SK-N-SH treated with all-trans-retinoic acid at 6 μM for 48 hours (cell line): ENCODE results near the gene TMEFF2.

Source experiments
- ATAC-seq: fragments of 200-7000 bp; cut with Tn5 transposase; 3 replicates; pipeline ENCODE4 v1.9.1; 2020; ENCODE audit warnings: mild to moderate bottlenecking, moderate library complexity
- ARNTL ChIP-seq: fragments of 450-650 bp; formaldehyde crosslinking; IDR thresholded peaks from 2 replicates; pipeline ENCODE4 v1.5.0; 2020; ENCODE audit warnings: low read depth, mild to moderate bottlenecking, moderate library complexity, borderline replicate concordance
- BACH2 ChIP-seq: fragments of 250-450 bp; sonication (Bioruptor Pico); IDR thresholded peaks from 2 replicates; pipeline ENCODE4 v1.9.0; 2021; ENCODE audit warnings: mild to moderate bottlenecking, borderline replicate concordance
- ESRRG ChIP-seq: fragments of 250-450 bp; sonication (Bioruptor Pico); IDR thresholded peaks from 2 replicates; pipeline ENCODE4 v1.6.1; 2021; ENCODE audit warnings: mild to moderate bottlenecking
- GLIS3 ChIP-seq: fragments of 250-450 bp; sonication (Bioruptor Pico); IDR thresholded peaks from 2 replicates; pipeline ENCODE4 v1.5.0; 2020; ENCODE audit warnings: mild to moderate bottlenecking, moderate library complexity
- ISL1 ChIP-seq: fragments of 250-450 bp; sonication (Bioruptor Pico); IDR thresholded peaks from 2 replicates; pipeline ENCODE4 v2.1.2; 2022; ENCODE audit warnings: mild to moderate bottlenecking, moderate library complexity
- OSR1 ChIP-seq: fragments of 250-450 bp; sonication (Bioruptor Pico); IDR thresholded peaks from 2 replicates; pipeline ENCODE4 v1.8.0; 2022; ENCODE audit warnings: moderate library complexity, mild to moderate bottlenecking, inconsistent platforms
- PPARA ChIP-seq: fragments of 250-450 bp; sonication (Bioruptor Pico); IDR thresholded peaks from 2 replicates; pipeline ENCODE4 v1.5.0; 2020; ENCODE audit warnings: mild to moderate bottlenecking, borderline replicate concordance
- RARB ChIP-seq: fragments of 250-450 bp; sonication (Bioruptor Pico); IDR thresholded peaks from 2 replicates; pipeline ENCODE4 v1.8.0; 2021; ENCODE audit warnings: mild to moderate bottlenecking, moderate library complexity
- SNAI2 ChIP-seq: fragments of 250-450 bp; sonication (Bioruptor Pico); IDR thresholded peaks from 2 replicates; pipeline ENCODE4 v1.5.0; 2020; ENCODE audit warnings: mild to moderate bottlenecking, moderate library complexity
- TCF4 ChIP-seq: fragments of 250-450 bp; sonication (Bioruptor Pico); IDR thresholded peaks from 2 replicates; pipeline ENCODE4 v1.8.0; 2021; ENCODE audit warnings: mild to moderate bottlenecking, moderate library complexity, borderline replicate concordance
- ZC3H10 ChIP-seq: fragments of 250-450 bp; sonication (Bioruptor Pico); IDR thresholded peaks from 2 replicates; pipeline ENCODE4 v1.5.1; 2021; ENCODE audit warnings: mild to moderate bottlenecking, moderate library complexity
- ZFP3 ChIP-seq: fragments of 250-450 bp; sonication (Bioruptor Pico); IDR thresholded peaks from 2 replicates; pipeline ENCODE4 v1.5.0; 2020; ENCODE audit warnings: mild to moderate bottlenecking, moderate library complexity
- ZFP30 ChIP-seq: fragments of 450-650 bp; formaldehyde crosslinking; IDR thresholded peaks from 2 replicates; pipeline ENCODE4 v1.5.0; 2022; ENCODE audit warnings: mild to moderate bottlenecking, moderate library complexity
- ZNF565 ChIP-seq: fragments of 450-650 bp; formaldehyde crosslinking; conservative IDR thresholded peaks from 2 replicates; pipeline ENCODE4 v1.5.0; 2020; ENCODE audit warnings: low read depth, mild to moderate bottlenecking, moderate library complexity
- ZNF70 ChIP-seq: fragments of 450-650 bp; formaldehyde crosslinking; IDR thresholded peaks from 2 replicates; pipeline ENCODE4 v1.5.0; 2020; ENCODE audit warnings: mild to moderate bottlenecking, moderate library complexity
- ZNF8 ChIP-seq: fragments of 450-650 bp; formaldehyde crosslinking; IDR thresholded peaks from 2 replicates; pipeline ENCODE4 v1.5.0; 2020; ENCODE audit warnings: mild to moderate bottlenecking, moderate library complexity
- TF ChIP-seq, protein P1 (sequence below): fragments of 250-450 bp; sonication (Bioruptor Pico); IDR thresholded peaks from 2 replicates; pipeline ENCODE4 v1.5.1; 2020; ENCODE audit warnings: low read depth, mild to moderate bottlenecking, moderate library complexity
- TF ChIP-seq, protein P2 (sequence below): fragments of 250-450 bp; sonication (Bioruptor Pico); IDR thresholded peaks from 2 replicates; pipeline ENCODE4 v1.5.0; 2020; ENCODE audit warnings: mild to moderate bottlenecking, moderate library complexity
- TF ChIP-seq, protein P3 (sequence below): fragments of 250-450 bp; sonication (Bioruptor Pico); IDR thresholded peaks from 2 replicates; pipeline ENCODE4 v1.5.1; 2021; ENCODE audit warnings: mild to moderate bottlenecking, moderate library complexity
- TF ChIP-seq, protein P4 (sequence below): fragments of 250-450 bp; sonication (Bioruptor Pico); IDR thresholded peaks from 2 replicates; pipeline ENCODE4 v1.8.0; 2020; ENCODE audit warnings: mild to moderate bottlenecking, moderate library complexity, borderline replicate concordance

TMEFF2 gene

DNA sequence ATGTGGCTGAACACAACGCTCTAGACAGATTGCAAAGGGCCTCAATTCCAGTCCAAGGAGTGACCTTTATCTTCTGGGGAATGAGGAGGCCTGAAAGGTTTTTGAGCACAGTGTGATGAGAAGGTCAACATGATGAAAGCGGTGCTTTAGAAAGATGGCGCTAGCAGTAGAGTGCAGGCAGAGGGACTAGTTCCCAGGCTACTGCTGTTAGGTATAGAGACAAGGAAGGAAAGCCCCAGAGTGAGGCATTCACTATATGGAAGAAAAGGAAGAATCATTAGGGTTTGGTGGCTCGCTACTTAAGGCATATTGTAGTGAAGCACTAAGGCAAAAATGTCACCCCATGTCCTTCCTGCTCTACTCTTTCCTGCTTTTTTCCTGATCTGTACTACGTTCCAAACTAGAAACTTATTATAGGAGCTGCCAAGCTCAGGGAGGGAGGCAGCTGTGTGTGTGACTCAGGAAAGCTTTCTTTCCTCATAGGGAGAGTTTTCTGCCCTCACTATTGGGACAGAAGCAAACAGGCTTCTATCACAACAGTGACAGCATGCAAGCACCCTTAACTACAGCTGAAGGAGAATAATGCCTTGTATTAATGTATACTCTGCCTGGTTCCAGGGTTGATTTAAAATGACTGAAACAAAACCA lies 187.0 kb downstream of the TMEFF2 start:
- TF ChIP-seq ZC3H10 (CRISPR knock-in tag) (no peak), TCF4 (CRISPR knock-in tag) (no peak), RARB (CRISPR knock-in tag) (no peak), ZNF70 (CRISPR knock-in tag) (no peak), ESRRG (CRISPR knock-in tag) (no peak), ZNF565 (CRISPR knock-in tag) (no peak), ISL1 (CRISPR knock-in tag) (no peak), ZNF8 (no peak), ZFP30 (no peak), SNAI2 (CRISPR knock-in tag) (no peak), ARNTL (CRISPR knock-in tag) (no peak)
- TF ChIP-seq, protein P1, sequence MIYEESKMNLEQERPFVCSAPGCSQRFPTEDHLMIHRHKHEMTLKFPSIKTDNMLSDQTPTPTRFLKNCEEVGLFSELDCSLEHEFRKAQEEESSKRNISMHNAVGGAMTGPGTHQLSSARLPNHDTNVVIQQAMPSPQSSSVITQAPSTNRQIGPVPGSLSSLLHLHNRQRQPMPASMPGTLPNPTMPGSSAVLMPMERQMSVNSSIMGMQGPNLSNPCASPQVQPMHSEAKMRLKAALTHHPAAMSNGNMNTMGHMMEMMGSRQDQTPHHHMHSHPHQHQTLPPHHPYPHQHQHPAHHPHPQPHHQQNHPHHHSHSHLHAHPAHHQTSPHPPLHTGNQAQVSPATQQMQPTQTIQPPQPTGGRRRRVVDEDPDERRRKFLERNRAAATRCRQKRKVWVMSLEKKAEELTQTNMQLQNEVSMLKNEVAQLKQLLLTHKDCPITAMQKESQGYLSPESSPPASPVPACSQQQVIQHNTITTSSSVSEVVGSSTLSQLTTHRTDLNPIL: no peak
- TF ChIP-seq, protein P2, sequence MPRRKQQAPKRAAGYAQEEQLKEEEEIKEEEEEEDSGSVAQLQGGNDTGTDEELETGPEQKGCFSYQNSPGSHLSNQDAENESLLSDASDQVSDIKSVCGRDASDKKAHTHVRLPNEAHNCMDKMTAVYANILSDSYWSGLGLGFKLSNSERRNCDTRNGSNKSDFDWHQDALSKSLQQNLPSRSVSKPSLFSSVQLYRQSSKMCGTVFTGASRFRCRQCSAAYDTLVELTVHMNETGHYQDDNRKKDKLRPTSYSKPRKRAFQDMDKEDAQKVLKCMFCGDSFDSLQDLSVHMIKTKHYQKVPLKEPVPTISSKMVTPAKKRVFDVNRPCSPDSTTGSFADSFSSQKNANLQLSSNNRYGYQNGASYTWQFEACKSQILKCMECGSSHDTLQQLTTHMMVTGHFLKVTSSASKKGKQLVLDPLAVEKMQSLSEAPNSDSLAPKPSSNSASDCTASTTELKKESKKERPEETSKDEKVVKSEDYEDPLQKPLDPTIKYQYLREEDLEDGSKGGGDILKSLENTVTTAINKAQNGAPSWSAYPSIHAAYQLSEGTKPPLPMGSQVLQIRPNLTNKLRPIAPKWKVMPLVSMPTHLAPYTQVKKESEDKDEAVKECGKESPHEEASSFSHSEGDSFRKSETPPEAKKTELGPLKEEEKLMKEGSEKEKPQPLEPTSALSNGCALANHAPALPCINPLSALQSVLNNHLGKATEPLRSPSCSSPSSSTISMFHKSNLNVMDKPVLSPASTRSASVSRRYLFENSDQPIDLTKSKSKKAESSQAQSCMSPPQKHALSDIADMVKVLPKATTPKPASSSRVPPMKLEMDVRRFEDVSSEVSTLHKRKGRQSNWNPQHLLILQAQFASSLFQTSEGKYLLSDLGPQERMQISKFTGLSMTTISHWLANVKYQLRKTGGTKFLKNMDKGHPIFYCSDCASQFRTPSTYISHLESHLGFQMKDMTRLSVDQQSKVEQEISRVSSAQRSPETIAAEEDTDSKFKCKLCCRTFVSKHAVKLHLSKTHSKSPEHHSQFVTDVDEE (CRISPR knock-in tag): no peak
- TF ChIP-seq, protein P3, sequence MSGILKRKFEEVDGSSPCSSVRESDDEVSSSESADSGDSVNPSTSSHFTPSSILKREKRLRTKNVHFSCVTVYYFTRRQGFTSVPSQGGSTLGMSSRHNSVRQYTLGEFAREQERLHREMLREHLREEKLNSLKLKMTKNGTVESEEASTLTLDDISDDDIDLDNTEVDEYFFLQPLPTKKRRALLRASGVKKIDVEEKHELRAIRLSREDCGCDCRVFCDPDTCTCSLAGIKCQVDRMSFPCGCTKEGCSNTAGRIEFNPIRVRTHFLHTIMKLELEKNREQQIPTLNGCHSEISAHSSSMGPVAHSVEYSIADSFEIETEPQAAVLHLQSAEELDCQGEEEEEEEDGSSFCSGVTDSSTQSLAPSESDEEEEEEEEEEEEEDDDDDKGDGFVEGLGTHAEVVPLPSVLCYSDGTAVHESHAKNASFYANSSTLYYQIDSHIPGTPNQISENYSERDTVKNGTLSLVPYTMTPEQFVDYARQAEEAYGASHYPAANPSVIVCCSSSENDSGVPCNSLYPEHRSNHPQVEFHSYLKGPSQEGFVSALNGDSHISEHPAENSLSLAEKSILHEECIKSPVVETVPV (CRISPR knock-in tag): no peak
- ATAC-seq: no peak

DNA sequence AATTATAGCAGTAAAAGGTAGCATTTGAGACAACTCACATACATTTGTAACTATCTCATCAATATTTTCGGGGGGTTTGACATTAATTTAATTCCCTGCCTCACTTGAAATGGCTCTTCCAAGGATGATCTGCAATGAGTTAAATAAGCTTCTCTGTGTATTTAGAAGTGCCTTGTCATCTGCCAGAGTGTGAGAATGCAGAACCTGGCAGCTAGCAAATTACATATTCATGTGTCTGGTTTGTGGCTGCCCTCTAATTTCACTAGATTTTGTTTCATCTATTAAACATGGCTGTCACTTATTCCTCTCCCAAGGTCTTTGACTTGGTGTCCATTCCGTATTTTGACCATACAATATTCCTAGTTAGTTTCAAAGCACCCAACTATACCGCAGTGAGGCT lies 189.5 kb downstream of the TMEFF2 start:
- ATAC-seq: no peak
- TF ChIP-seq ZFP30 (no peak), BACH2 (CRISPR knock-in tag) (no peak), ZFP3 (CRISPR knock-in tag) (no peak), ISL1 (CRISPR knock-in tag) (no peak), RARB (CRISPR knock-in tag) (no peak), SNAI2 (CRISPR knock-in tag) (no peak), TCF4 (CRISPR knock-in tag) (no peak), ZNF8 (no peak), PPARA (CRISPR knock-in tag) (no peak), OSR1 (CRISPR knock-in tag) (no peak), ZNF565 (CRISPR knock-in tag) (no peak), ARNTL (CRISPR knock-in tag) (no peak)
- TF ChIP-seq, protein P2 (CRISPR knock-in tag): no peak

DNA sequence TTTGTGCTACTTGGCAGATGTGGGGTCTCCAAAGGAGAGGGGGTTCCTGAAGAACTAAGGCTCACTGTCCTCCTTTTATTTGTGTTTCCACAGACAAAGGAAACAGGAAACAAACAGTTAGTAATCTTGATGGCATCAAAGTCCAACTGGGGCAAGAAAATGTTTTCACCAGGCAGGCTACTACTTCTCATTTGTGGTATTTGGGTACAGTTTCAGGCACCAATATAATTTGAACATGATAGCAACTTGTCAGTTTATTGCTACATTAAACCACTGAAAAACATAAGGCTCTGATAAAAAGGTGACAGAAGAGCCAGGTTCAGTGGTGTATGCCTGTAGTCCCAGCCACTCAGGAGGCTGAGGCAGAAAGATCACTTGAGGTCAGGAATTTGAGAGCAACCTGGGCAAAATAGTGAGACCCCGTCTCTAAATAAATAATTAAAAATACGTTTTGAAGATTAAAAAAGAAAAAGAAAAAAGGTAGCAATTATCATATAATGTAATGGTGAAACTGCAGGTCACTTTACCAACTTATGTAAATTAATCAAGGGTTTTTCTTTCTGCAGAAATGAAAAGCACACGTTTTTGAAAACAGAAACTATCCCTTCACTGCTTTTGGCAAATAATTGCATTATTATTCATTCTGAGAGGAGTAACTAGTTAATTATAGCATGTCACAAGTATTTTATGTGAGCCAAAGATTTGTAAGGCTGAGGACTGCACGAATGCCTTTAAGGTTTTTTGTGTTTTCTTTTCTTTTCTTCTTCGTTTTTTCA lies 190.4 kb downstream of the TMEFF2 start:
- ATAC-seq: no peak
- TF ChIP-seq ZFP3 (CRISPR knock-in tag): no peak
- no peak for TF ChIP-seq GLIS3 (CRISPR knock-in tag)
- TF ChIP-seq, protein P4, sequence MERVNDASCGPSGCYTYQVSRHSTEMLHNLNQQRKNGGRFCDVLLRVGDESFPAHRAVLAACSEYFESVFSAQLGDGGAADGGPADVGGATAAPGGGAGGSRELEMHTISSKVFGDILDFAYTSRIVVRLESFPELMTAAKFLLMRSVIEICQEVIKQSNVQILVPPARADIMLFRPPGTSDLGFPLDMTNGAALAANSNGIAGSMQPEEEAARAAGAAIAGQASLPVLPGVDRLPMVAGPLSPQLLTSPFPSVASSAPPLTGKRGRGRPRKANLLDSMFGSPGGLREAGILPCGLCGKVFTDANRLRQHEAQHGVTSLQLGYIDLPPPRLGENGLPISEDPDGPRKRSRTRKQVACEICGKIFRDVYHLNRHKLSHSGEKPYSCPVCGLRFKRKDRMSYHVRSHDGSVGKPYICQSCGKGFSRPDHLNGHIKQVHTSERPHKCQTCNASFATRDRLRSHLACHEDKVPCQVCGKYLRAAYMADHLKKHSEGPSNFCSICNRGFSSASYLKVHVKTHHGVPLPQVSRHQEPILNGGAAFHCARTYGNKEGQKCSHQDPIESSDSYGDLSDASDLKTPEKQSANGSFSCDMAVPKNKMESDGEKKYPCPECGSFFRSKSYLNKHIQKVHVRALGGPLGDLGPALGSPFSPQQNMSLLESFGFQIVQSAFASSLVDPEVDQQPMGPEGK: no peak
- no peak for TF ChIP-seq RARB (CRISPR knock-in tag)
